NCI-H510A treated with DMSO at 0.1 percent for 48 hours (cell line): Measurements from ENCODE around the gene RAG2.

Experiments
- DNase-seq: peaks from one replicate; lab custom pipeline; 2025; lab: John Stamatoyannopoulos, UW

RAG2 gene

GRCh38 chr11:36598051-36598450 lies at the start of gene RAG2:
TSS of gene RAG2 (minus strand) at chr11:36598236. CDS start at chr11:36594168, 4,068 bp downstream.
- no peak for DNase-seq

- no peak for DNase-seq
Observed at GRCh38 chr11:36638556-36638955, 40.5 kb upstream of the RAG2 start.

- DNase-seq, result no peak
Observed at GRCh38 chr11:36635066-36635862, 37.2 kb upstream of the RAG2 start.

- DNase-seq, result no peak
Observed at GRCh38 chr11:36631774-36632173, 33.7 kb upstream of the RAG2 start.

- no peak for DNase-seq
Observed at GRCh38 chr11:36628765-36629244, 30.8 kb upstream of the RAG2 start.

GRCh38 chr11:36628141-36628540 lies 30.1 kb upstream of the RAG2 start:
- no peak for DNase-seq

GRCh38 chr11:36627471-36627870 lies 29.4 kb upstream of the RAG2 start:
- no peak for DNase-seq

- no peak for DNase-seq
Observed at GRCh38 chr11:36627006-36627405, 29.0 kb upstream of the RAG2 start.

- no peak for DNase-seq
Observed at GRCh38 chr11:36623494-36623893, 25.5 kb upstream of the RAG2 start.

- DNase-seq, result no peak
Observed at GRCh38 chr11:36622431-36623136, 24.5 kb upstream of the RAG2 start.

- DNase-seq, result no peak
Observed at GRCh38 chr11:36620246-36620645, 22.2 kb upstream of the RAG2 start.

GRCh38 chr11:36619502-36619901 lies 21.5 kb upstream of the RAG2 start:
- DNase-seq, result no peak

GRCh38 chr11:36618363-36619047 lies 20.5 kb upstream of the RAG2 start:
- DNase-seq, result no peak

- DNase-seq, result no peak
Observed at GRCh38 chr11:36617543-36618362, 19.7 kb upstream of the RAG2 start.

GRCh38 chr11:36615826-36616225 lies 17.8 kb upstream of the RAG2 start:
- DNase-seq, result no peak

GRCh38 chr11:36609383-36609782 lies 11.3 kb upstream of the RAG2 start:
- no peak for DNase-seq

- DNase-seq, result no peak
Observed at GRCh38 chr11:36608491-36609199, 10.6 kb upstream of the RAG2 start.

GRCh38 chr11:36605221-36606216 lies 7.5 kb upstream of the RAG2 start:
- no peak for DNase-seq

- DNase-seq, result no peak
Observed at GRCh38 chr11:36602135-36602534, 4.1 kb upstream of the RAG2 start.

GRCh38 chr11:36601155-36601554 lies 3.1 kb upstream of the RAG2 start:
- DNase-seq, result no peak
